ENCODE results near the gene OR4F17.
"Not testable (repeated sequence)": the region's sequence is repeated elsewhere in the genome, so short reads cannot be mapped to it uniquely, and the experiment has no call there.

Gene OR4F17, protein sequence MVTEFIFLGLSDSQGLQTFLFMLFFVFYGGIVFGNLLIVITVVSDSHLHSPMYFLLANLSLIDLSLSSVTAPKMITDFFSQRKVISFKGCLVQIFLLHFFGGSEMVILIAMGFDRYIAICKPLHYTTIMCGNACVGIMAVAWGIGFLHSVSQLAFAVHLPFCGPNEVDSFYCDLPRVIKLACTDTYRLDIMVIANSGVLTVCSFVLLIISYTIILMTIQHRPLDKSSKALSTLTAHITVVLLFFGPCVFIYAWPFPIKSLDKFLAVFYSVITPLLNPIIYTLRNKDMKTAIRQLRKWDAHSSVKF

GRCh38 chr19:106804-107203, at the start of gene OR4F17:
Gene OR4F17 (plus strand): TSS chr19:107104. CDS start chr19:110679, 3,575 bp downstream.
- DNase-seq (ENCODE audit: low read depth): not testable (repeated sequence)

- peak; percentile 11 for DNase-seq (ENCODE audit: low read depth)
Observed at GRCh38 chr19:70793-71192, 36.1 kb upstream of the OR4F17 start.

- not testable (repeated sequence) for DNase-seq (ENCODE audit: low read depth)
Observed at GRCh38 chr19:82864-83263, 24.0 kb upstream of the OR4F17 start.

DNA sequence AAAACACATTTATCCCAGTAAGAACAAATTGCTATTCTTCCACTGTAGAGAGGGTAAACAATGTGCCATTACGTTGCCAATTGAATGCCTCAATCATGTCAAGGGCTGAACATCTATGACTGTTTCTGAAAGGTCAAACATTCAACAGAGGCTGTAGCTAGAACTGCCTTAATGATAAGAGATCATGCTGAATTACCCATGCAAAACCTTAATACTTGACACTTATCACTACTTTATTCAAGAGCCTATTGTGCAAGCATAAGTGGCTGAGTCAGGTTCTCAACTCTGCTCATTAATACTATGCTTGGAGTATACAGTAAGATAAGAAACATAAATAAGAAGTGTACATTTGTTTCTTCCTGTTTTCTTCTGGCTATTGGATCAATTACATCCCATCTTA, 23.3 kb upstream of the OR4F17 start:
- not testable (repeated sequence) for DNase-seq (ENCODE audit: low read depth)

- DNase-seq (ENCODE audit: low read depth): not testable (repeated sequence)
Observed at GRCh38 chr19:90678-91077, 16.2 kb upstream of the OR4F17 start.

DNA sequence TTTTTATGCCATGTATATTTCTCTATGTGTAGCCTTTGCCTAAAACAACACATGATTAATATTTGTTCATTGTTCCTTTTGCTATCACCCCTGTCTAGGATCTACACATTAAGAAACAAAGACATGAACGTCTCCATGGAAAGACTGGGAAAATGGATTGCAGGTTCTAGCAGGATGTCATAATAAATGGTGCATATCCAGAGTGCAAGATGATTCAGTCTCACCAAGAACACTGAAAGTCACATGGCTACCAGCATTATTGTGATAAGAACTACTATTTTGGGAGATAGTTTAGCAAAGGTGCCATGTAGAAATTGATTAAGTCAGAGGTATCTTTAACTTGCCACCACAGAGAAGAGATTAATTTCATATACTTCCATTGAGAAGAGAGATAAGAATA, 12.1 kb upstream of the OR4F17 start:
- not testable (repeated sequence) for DNase-seq (ENCODE audit: low read depth)

DNA sequence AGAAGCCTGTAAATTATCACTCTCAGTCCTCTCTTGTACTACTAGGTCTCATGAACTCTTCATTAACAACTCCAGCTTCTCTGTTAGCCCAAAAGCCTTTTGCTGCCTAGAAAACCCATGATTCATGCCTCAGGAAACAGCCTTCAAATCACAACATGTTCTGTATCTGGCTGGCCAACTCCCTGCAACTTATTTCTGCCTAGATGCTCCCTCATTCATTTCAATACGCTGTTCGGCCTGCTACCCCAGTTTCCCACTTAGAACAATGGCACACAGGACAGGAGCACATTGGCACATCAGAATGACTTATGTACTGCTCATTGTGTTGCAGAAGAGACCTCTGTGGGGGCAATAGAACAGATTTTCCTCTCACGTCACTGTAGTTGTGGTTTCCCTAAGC, 9.3 kb upstream of the OR4F17 start:
- DNase-seq (ENCODE audit: low read depth): not testable (repeated sequence)

DNA sequence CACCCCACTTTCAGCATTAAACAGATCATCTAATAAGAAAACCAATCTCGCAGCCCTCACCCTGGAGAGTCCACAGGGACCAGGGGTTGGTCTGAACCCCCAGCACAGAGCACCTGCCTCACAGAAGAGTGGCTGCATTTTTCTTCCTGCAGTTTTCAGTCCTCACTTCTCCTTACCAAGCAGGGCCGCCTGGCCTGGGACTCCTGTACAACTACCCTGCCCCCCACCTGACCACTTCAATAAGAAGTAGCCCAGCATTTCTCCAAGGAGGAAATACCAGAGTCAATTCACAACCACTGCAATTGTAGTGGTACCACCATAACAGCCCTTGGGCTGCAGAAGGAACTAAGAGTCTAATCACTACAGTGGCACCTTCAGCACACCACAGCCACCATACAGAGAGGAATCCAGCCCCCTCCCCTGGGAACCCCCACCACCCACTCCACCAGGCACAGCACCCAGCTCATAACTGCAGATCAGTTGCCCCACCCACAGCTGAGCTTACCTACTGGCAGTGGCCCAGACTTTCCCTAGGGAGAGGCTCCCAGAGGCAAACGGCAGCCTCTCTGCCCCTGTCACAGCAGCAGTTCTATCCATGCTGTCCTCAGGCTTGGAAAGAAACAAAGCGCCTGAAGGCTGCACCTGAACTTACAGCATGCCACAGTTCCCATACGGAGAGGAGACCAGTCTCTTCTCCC, 13.7 kb downstream of the OR4F17 start:
- not testable (repeated sequence) for DNase-seq (ENCODE audit: low read depth)

Data from stimulated activated CD8-positive, alpha-beta memory T cell treated with anti-CD3 and anti-CD28 coated beads, Interleukin-7, amount 100 ng/mL, for 24 hours (primary cell).